RPMI8226 (cell line): ENCODE data around the gene CDT1.

Experiments used
- DNase-seq: peaks from one replicate; pipeline ENCODE4 v3.0.0-alpha.2; 2015

The CDT1 gene

GRCh38 chr16:88840600-88841215 is 37.1 kb downstream of the CDT1 start:
- DNase-seq: no peak

GRCh38 chr16:88841521-88842307 is 38.1 kb downstream of the CDT1 start:
- no peak for DNase-seq

GRCh38 chr16:88842308-88842756 is 38.7 kb downstream of the CDT1 start:
- no peak for DNase-seq

GRCh38 chr16:88842806-88843205 is 39.2 kb downstream of the CDT1 start:
- no peak for DNase-seq

GRCh38 chr16:88843256-88843655 is 39.7 kb downstream of the CDT1 start:
- no peak for DNase-seq

GRCh38 chr16:88844419-88845036 is 40.9 kb downstream of the CDT1 start:
- DNase-seq: no peak

GRCh38 chr16:88846088-88846487 is 42.5 kb downstream of the CDT1 start:
- no peak for DNase-seq

GRCh38 chr16:88847654-88848053 is 44.1 kb downstream of the CDT1 start:
- DNase-seq: no peak

- no peak for DNase-seq
These were observed 45.0 kb downstream of the CDT1 start for GRCh38 chr16:88848557-88848956.

- DNase-seq: no peak
These were observed 47.1 kb downstream of the CDT1 start for GRCh38 chr16:88850531-88851199.

GRCh38 chr16:88851616-88852015 is 48.0 kb downstream of the CDT1 start:
- DNase-seq: no peak

- DNase-seq: no peak
These were observed 49.8 kb downstream of the CDT1 start for GRCh38 chr16:88853325-88853941.

GRCh38 chr16:88854306-88855111 is 50.9 kb downstream of the CDT1 start:
- no peak for DNase-seq

GRCh38 chr16:88855176-88855575 is 51.6 kb downstream of the CDT1 start:
- DNase-seq: no peak

- DNase-seq: no peak
These were observed 52.1 kb downstream of the CDT1 start for GRCh38 chr16:88855736-88856121.

GRCh38 chr16:88856122-88856827 is 52.7 kb downstream of the CDT1 start:
- DNase-seq: no peak

GRCh38 chr16:88856828-88857727 is 53.5 kb downstream of the CDT1 start, which contains the start of the genes GALNS and TRAPPC2L:
GALNS (minus strand) TSS chr16:88856947; CDS start chr16:88856877, 70 bp downstream.
TRAPPC2L (plus strand) TSS chr16:88857127; CDS start chr16:88857151, 24 bp downstream.
- peak; percentile 95 for DNase-seq

- DNase-seq: peak; percentile 77
These were observed 54.2 kb downstream of the CDT1 start for GRCh38 chr16:88857728-88858339.
